ENCODE results near the gene PITPNC1. TPM values are rescaled to one million over a fixed set of nuclear protein-coding genes. Genes with fewer than 3 reads are reported as not detected.
"Not testable (repeated sequence)": the region's sequence is repeated elsewhere in the genome, so short reads cannot be mapped to it uniquely, and the experiment has no call there.

PITPNC1 gene
- total and polyA plus RNA-seq, 12 donors: 6.6 to 28.0 (median 11.5) TPM

- WGBS, 2 donors: 96 to 99% methylated on average over 5 of the region's 5 CpGs
- no peak overlapping the region for H3K4me3 ChIP-seq
- H3K36me3 ChIP-seq: no peaks in the 10 kb centered on the region
- DNase-seq (no peak), ATAC-seq (no peak)
- intact Hi-C loops (cut with DNase I): no loop called here
- H3K9me3 ChIP-seq: peaks cover 0 to 4% (median 0%) of the 10 kb centered on the region in 11 donors
- no peaks in the 10 kb centered on the region for H3K27me3 ChIP-seq
- H3K4me1 ChIP-seq: peaks cover 0 to 33% (median 9%) of the 10 kb centered on the region in 9 donors
- no peak overlapping the region for H3K27ac ChIP-seq
- no peak for TF ChIP-seq CTCF (IDR thresholded peaks at IDR 0.05)
Observed at GRCh38 chr17:67425571-67426160, 48.6 kb downstream of the PITPNC1 start.

- Histone ChIP-seq H3K27me3 (no peaks in the 10 kb centered on the region), H3K4me3 (no peak overlapping the region), H3K27ac (no peak overlapping the region), H3K4me1 (peaks cover 2 to 32% (median 10%) of the 10 kb centered on the region in 9 donors), H3K36me3 (no peaks in the 10 kb centered on the region), H3K9me3 (peaks cover 0 to 4% (median 0%) of the 10 kb centered on the region in 11 donors)
- ATAC-seq (no peak), DNase-seq (no peak)
- WGBS, 2 donors: 58 to 63% methylated on average over 4 of the region's 4 CpGs
- no peak for TF ChIP-seq CTCF (IDR thresholded peaks at IDR 0.05)
- intact Hi-C loops (cut with DNase I): no loop called here
Observed at GRCh38 chr17:67427424-67427823, 50.3 kb downstream of the PITPNC1 start.

GRCh38 chr17:67430515-67430914, 53.4 kb downstream of the PITPNC1 start:
- not testable (repeated sequence) for ATAC-seq, DNase-seq, H3K9me3 ChIP-seq, H3K27me3 ChIP-seq, H3K36me3 ChIP-seq, H3K4me3 ChIP-seq, H3K27ac ChIP-seq
- WGBS, 2 donors: 95 to 97% methylated on average over 4 of the region's 4 CpGs
- intact Hi-C loops (cut with DNase I): loop anchor here in 2 of 10 donors (5.0 kb wide), 2 partner anchors 42 to 43 kb away; no protein-coding TSS in a partner anchor
- peaks cover 2 to 52% (median 34%) of the 10 kb centered on the region in 9 donors for H3K4me1 ChIP-seq

GRCh38 chr17:67431249-67432015, 54.4 kb downstream of the PITPNC1 start:
- Histone ChIP-seq H3K9me3 (no peaks in the 10 kb centered on the region), H3K36me3 (no peaks in the 10 kb centered on the region), H3K4me1 (peaks cover 4 to 59% (median 34%) of the 10 kb centered on the region in 9 donors), H3K4me3 (no peak overlapping the region), H3K27ac (peak overlapping the region in 7 of 10 donors; percentile 27 to 60 (median 42)), H3K27me3 (no peaks in the 10 kb centered on the region)
- DNase-seq (no peak), ATAC-seq (peak in 2 of 8 donors; percentile 14 to 34)
- intact Hi-C loops (cut with DNase I): loop anchor here in 2 of 10 donors (5.0 kb wide), 2 partner anchors 41 to 44 kb away; no protein-coding TSS in a partner anchor
- TF ChIP-seq CTCF (IDR thresholded peaks at IDR 0.05): no peak
- WGBS, 2 donors: 63 to 67% methylated on average over 9 of the region's 9 CpGs
